Fibroblast of lung (primary cell): ENCODE measurements around the gene HSPD1.

Source experiments
- EZH2 ChIP-seq: IDR thresholded peaks from 2 replicates; pipeline ENCODE4 v1.5.1; 2012; ENCODE audit warnings: low read length, control low read depth, mild to moderate bottlenecking; ENCODE audit errors: missing control alignments
- TF ChIP-seq, protein P1 (sequence below), 2 donors: IDR thresholded peaks in 1 of 2; conservative IDR thresholded peaks in 1 of 2; 1 replicate in 1 of 2; 2 replicates in 1 of 2; pipeline ENCODE4 v1.5.1; 2011 to 2012; ENCODE audit warnings: low read length in 2 of 2, control low read depth in 1 of 2, inconsistent platforms in 1 of 2, low read depth in 1 of 2, mild to moderate bottlenecking in 1 of 2

DNA sequence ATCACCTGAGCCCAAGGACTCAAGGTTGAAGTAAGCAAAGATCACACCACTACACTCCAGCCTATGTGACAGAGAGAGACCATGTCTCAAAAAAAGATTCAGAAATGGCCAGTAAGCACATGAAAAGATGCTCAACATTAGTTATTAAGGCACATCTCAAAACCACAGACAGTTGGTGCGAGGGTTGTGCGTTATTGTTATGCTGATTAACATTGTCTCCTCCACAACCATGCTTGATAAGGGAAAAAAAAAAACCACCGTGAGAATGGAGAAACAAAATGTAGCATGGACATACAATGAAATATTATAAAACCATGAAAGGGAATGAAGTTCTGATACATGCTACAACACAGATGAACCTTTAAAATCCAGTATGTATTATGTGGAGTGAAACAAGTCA is 43.6 kb upstream of the HSPD1 start:
- TF ChIP-seq, protein P1, sequence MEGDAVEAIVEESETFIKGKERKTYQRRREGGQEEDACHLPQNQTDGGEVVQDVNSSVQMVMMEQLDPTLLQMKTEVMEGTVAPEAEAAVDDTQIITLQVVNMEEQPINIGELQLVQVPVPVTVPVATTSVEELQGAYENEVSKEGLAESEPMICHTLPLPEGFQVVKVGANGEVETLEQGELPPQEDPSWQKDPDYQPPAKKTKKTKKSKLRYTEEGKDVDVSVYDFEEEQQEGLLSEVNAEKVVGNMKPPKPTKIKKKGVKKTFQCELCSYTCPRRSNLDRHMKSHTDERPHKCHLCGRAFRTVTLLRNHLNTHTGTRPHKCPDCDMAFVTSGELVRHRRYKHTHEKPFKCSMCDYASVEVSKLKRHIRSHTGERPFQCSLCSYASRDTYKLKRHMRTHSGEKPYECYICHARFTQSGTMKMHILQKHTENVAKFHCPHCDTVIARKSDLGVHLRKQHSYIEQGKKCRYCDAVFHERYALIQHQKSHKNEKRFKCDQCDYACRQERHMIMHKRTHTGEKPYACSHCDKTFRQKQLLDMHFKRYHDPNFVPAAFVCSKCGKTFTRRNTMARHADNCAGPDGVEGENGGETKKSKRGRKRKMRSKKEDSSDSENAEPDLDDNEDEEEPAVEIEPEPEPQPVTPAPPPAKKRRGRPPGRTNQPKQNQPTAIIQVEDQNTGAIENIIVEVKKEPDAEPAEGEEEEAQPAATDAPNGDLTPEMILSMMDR (conservative IDR thresholded peaks at IDR 0.05 in 1 of 2, IDR thresholded peaks at IDR 0.05 in 1 of 2; ENCODE audit: low read depth in 1 of 2, low read length in 2 of 2), result no peak
- TF ChIP-seq EZH2, result no peak
